Subcutaneous abdominal adipose tissue (tissue), 5 donors: ENCODE results near the gene NCK2.

Experiments
- H3K27ac ChIP-seq: one replicate; pipeline ENCODE4 v1.7.0; 2013; ENCODE audit warnings: low read depth, mild to moderate bottlenecking, inconsistent platforms, low read length, moderate library complexity
- H3K27me3 ChIP-seq, 5 donors: one replicate each; pipeline ENCODE4 v1.7.0; 2013; ENCODE audit warnings: low read length in 5 of 5, inconsistent platforms in 1 of 5; ENCODE audit not compliant: control insufficient read depth in 5 of 5, insufficient read depth in 4 of 5
- H3K36me3 ChIP-seq, 5 donors: one replicate each; pipeline ENCODE4 v1.7.0; 2013; ENCODE audit warnings: low read length in 5 of 5; ENCODE audit not compliant: control insufficient read depth in 5 of 5, insufficient read depth in 5 of 5
- H3K4me1 ChIP-seq, 5 donors: one replicate each; pipeline ENCODE4 v1.7.0; 2013; ENCODE audit warnings: low read length in 5 of 5, mild to moderate bottlenecking in 3 of 5, moderate library complexity in 1 of 5; ENCODE audit not compliant: control insufficient read depth in 5 of 5, insufficient read depth in 5 of 5
- H3K4me3 ChIP-seq, 5 donors: one replicate each; pipeline ENCODE4 v1.7.0; 2013; ENCODE audit warnings: low read length in 5 of 5, low read depth in 1 of 5
- H3K9ac ChIP-seq, 5 donors: one replicate each; pipeline ENCODE4 v1.7.0; 2013; ENCODE audit warnings: low read length in 5 of 5, mild to moderate bottlenecking in 4 of 5, moderate library complexity in 3 of 5
- H3K9me3 ChIP-seq, 5 donors: one replicate each; pipeline ENCODE4 v1.7.0; 2013; ENCODE audit warnings: low read length in 5 of 5; ENCODE audit not compliant: control insufficient read depth in 5 of 5
- donor health status: healthy.
- donor health status: healthy.
- donor health status: healthy.
- donor health status: healthy.
- donor health status: healthy.

The NCK2 gene

DNA sequence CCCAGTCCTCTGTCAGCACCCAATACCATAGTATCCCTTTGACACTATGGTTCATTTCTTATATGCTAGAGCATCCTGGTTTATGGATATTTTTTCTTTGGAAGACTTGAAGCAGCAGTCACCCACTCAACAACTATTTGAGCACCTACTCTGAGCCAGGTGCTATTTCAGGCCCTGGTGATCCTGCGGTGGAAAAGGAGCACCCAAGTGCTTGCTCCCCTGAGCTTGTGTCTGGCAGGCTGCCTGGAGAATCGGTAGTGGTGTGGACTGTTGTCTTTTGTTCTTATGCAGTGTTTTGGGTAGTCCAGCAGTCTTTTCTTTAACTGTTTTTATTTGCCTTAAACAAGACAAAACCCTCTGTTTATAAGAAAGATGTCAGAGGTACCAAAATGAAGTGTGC, 28.9 kb downstream of the NCK2 start:
- no peak overlapping the region for H3K27ac ChIP-seq
- H3K9me3 ChIP-seq: no peaks in the 10 kb centered on the region
- no peaks in the 10 kb centered on the region for H3K27me3 ChIP-seq
- H3K4me1 ChIP-seq: peaks cover 2 to 51% (median 28%) of the 10 kb centered on the region in 5 donors
- peaks cover 0 to 11% (median 0%) of the 10 kb centered on the region in 5 donors for H3K36me3 ChIP-seq
- H3K9ac ChIP-seq: no peak overlapping the region
- H3K4me3 ChIP-seq: no peak overlapping the region

GRCh38 chr2:105774781-105775337, 30.1 kb downstream of the NCK2 start:
- Histone ChIP-seq H3K27me3 (no peaks in the 10 kb centered on the region), H3K9me3 (no peaks in the 10 kb centered on the region), H3K36me3 (peaks cover 0 to 11% (median 0%) of the 10 kb centered on the region in 5 donors), H3K4me3 (no peak overlapping the region), H3K27ac (no peak overlapping the region), H3K4me1 (peaks cover 2 to 51% (median 28%) of the 10 kb centered on the region in 5 donors), H3K9ac (no peak overlapping the region)

GRCh38 chr2:105775809-105776559, 31.3 kb downstream of the NCK2 start:
- no peaks in the 10 kb centered on the region for H3K27me3 ChIP-seq
- peaks cover 0 to 11% (median 0%) of the 10 kb centered on the region in 5 donors for H3K36me3 ChIP-seq
- no peak overlapping the region for H3K9ac ChIP-seq
- peak overlapping the region in 1 of 5 donors; percentile 17 for H3K4me3 ChIP-seq
- H3K27ac ChIP-seq: no peak overlapping the region
- H3K4me1 ChIP-seq: peaks cover 2 to 55% (median 28%) of the 10 kb centered on the region in 5 donors
- no peaks in the 10 kb centered on the region for H3K9me3 ChIP-seq

DNA sequence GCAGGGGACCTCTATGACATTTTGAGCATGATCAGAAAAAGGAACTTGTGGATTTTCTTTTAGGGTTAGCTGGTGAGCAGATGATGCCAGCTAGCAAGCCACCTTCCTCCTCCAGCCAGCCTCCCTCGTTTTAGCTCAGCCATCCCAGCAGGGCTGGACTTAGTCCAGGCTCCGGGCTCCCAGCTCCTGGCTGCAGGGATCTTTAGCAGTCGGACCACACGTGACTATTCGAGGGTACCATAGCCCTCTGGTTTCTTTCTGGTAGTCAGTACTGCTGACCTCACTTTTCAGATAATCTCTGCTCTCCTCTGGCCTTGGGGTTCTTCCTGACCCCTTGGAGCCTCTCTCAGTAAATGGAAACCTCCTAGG, 31.8 kb downstream of the NCK2 start:
- Histone ChIP-seq H3K36me3 (peaks cover 0 to 11% (median 0%) of the 10 kb centered on the region in 5 donors), H3K4me3 (no peak overlapping the region), H3K9me3 (no peaks in the 10 kb centered on the region), H3K27me3 (no peaks in the 10 kb centered on the region), H3K9ac (peak overlapping the region in 1 of 5 donors; percentile 19), H3K4me1 (peaks cover 2 to 58% (median 31%) of the 10 kb centered on the region in 5 donors), H3K27ac (no peak overlapping the region)

- H3K9me3 ChIP-seq: no peaks in the 10 kb centered on the region
- H3K27ac ChIP-seq: no peak overlapping the region
- H3K27me3 ChIP-seq: no peaks in the 10 kb centered on the region
- no peak overlapping the region for H3K4me3 ChIP-seq
- peaks cover 0 to 11% (median 0%) of the 10 kb centered on the region in 5 donors for H3K36me3 ChIP-seq
- peak overlapping the region in 1 of 5 donors; percentile 19 for H3K9ac ChIP-seq
- peaks cover 3 to 54% (median 26%) of the 10 kb centered on the region in 5 donors for H3K4me1 ChIP-seq
Observed at GRCh38 chr2:105777031-105777482, 32.3 kb downstream of the NCK2 start.

GRCh38 chr2:105777506-105778055, 32.9 kb downstream of the NCK2 start:
- H3K27me3 ChIP-seq: no peaks in the 10 kb centered on the region
- H3K9me3 ChIP-seq: no peaks in the 10 kb centered on the region
- peaks cover 3 to 49% (median 22%) of the 10 kb centered on the region in 5 donors for H3K4me1 ChIP-seq
- peaks cover 0 to 11% (median 0%) of the 10 kb centered on the region in 5 donors for H3K36me3 ChIP-seq
- H3K9ac ChIP-seq: no peak overlapping the region
- no peak overlapping the region for H3K4me3 ChIP-seq
- H3K27ac ChIP-seq: no peak overlapping the region

- Histone ChIP-seq H3K9me3 (no peaks in the 10 kb centered on the region), H3K36me3 (peaks cover 0 to 11% (median 0%) of the 10 kb centered on the region in 5 donors), H3K4me1 (peaks cover 3 to 48% (median 20%) of the 10 kb centered on the region in 5 donors), H3K4me3 (no peak overlapping the region), H3K27me3 (no peaks in the 10 kb centered on the region), H3K9ac (no peak overlapping the region), H3K27ac (no peak overlapping the region)
Observed at GRCh38 chr2:105778080-105778607, 33.4 kb downstream of the NCK2 start.

- no peaks in the 10 kb centered on the region for H3K27me3 ChIP-seq
- H3K9ac ChIP-seq: no peak overlapping the region
- no peak overlapping the region for H3K4me3 ChIP-seq
- H3K9me3 ChIP-seq: no peaks in the 10 kb centered on the region
- peaks cover 0 to 5% (median 0%) of the 10 kb centered on the region in 5 donors for H3K36me3 ChIP-seq
- no peak overlapping the region for H3K27ac ChIP-seq
- H3K4me1 ChIP-seq: peaks cover 3 to 50% (median 20%) of the 10 kb centered on the region in 5 donors
Observed at GRCh38 chr2:105779394-105779793, 34.7 kb downstream of the NCK2 start.

DNA sequence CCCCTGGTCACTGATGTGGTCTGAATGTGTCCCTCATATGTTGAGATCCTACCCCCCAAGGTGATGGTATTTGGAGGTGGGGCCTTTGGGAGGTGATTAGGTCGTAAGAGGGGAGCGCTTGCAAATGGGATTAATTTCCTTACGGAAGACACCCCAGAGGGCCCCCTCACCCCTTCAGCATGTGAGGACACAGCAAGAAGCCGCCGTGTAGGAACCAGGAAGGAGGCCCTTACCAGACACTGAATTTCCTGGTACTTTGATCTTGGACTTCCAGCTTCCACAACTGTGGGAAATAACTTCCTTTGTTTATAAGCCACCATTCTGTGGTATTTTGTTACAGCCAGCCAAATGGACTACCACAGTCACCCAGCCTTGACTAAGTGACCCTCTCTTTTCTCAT, 35.9 kb downstream of the NCK2 start:
- H3K4me1 ChIP-seq: peaks cover 3 to 49% (median 20%) of the 10 kb centered on the region in 5 donors

More for the DNA sequence above, 35.9 kb downstream of the NCK2 start:
- H3K9ac ChIP-seq: no peak overlapping the region
- no peaks in the 10 kb centered on the region for H3K9me3 ChIP-seq
- H3K27ac ChIP-seq: no peak overlapping the region
- peaks cover 0 to 5% (median 0%) of the 10 kb centered on the region in 5 donors for H3K36me3 ChIP-seq
- H3K4me3 ChIP-seq: no peak overlapping the region
- H3K27me3 ChIP-seq: no peaks in the 10 kb centered on the region
